Measurements from ENCODE around the gene TNFSF12.

TNFSF12 gene

GRCh38 chr17:7544911-7545310, 3.9 kb upstream of the TNFSF12 start:
- DNase-seq (ENCODE audit: low read depth in 2 of 2), result no peak

GRCh38 chr17:7549401-7550055, 670 bp downstream of the TNFSF12 start:
- DNase-seq (ENCODE audit: low read depth in 2 of 2), result no peak

- DNase-seq (ENCODE audit: low read depth in 2 of 2), result no peak
Measured at GRCh38 chr17:7550344-7550743, 1.5 kb downstream of the TNFSF12 start.

GRCh38 chr17:7551396-7551795, 2.5 kb downstream of the TNFSF12 start:
- DNase-seq (ENCODE audit: low read depth in 2 of 2), result no peak

- DNase-seq (ENCODE audit: low read depth in 2 of 2), result no peak
Measured at GRCh38 chr17:7552621-7553051, 3.8 kb downstream of the TNFSF12 start.

- no peak for DNase-seq (ENCODE audit: low read depth in 2 of 2)
Measured at GRCh38 chr17:7553356-7553755, 4.5 kb downstream of the TNFSF12 start.

GRCh38 chr17:7555320-7555948, 6.6 kb downstream of the TNFSF12 start:
- no peak for DNase-seq (ENCODE audit: low read depth in 2 of 2)

- DNase-seq (ENCODE audit: low read depth in 2 of 2), result no peak
Measured at GRCh38 chr17:7556627-7557026, 7.8 kb downstream of the TNFSF12 start.

GRCh38 chr17:7557147-7557764, 8.4 kb downstream of the TNFSF12 start:
- no peak for DNase-seq (ENCODE audit: low read depth in 2 of 2)

- no peak for DNase-seq (ENCODE audit: low read depth in 2 of 2)
Measured at GRCh38 chr17:7557775-7558543, 9.1 kb downstream of the TNFSF12 start.

GRCh38 chr17:7558544-7559319, 9.9 kb downstream of the TNFSF12 start, which contains the start of gene TNFSF13:
TSS of gene TNFSF13 (plus strand) at chr17:7558750. CDS start at chr17:7559040, 290 bp downstream.
- no peak for DNase-seq (ENCODE audit: low read depth in 2 of 2)

GRCh38 chr17:7559320-7560171, 10.7 kb downstream of the TNFSF12 start:
- no peak for DNase-seq (ENCODE audit: low read depth in 2 of 2)

- DNase-seq (ENCODE audit: low read depth in 2 of 2), result no peak
Measured at GRCh38 chr17:7560172-7561027, 11.5 kb downstream of the TNFSF12 start.

- peak; percentile 64 to 74 for DNase-seq (ENCODE audit: low read depth in 2 of 2)
Measured at GRCh38 chr17:7561028-7561575, 12.2 kb downstream of the TNFSF12 start.

- DNase-seq (ENCODE audit: low read depth in 2 of 2), result peak; percentile 79 to 85
Measured at GRCh38 chr17:7561589-7562207, 12.8 kb downstream of the TNFSF12 start, which contains the start of gene SENP3. TSS of gene SENP3 (plus strand) at chr17:7561919. CDS start at chr17:7563077, 1,158 bp downstream.

- no peak for DNase-seq (ENCODE audit: low read depth in 2 of 2)
Measured at GRCh38 chr17:7562208-7562605, 13.3 kb downstream of the TNFSF12 start.

GRCh38 chr17:7563115-7563869, 14.4 kb downstream of the TNFSF12 start:
- DNase-seq (ENCODE audit: low read depth in 2 of 2), result no peak

- no peak for DNase-seq (ENCODE audit: low read depth in 2 of 2)
Measured at GRCh38 chr17:7569571-7569970, 20.7 kb downstream of the TNFSF12 start.
